Activated CD8-positive, alpha-beta T cell treated with anti-CD3 and anti-CD28 coated beads for 36 hours (primary cell): ENCODE data around the gene ACSL3. TPM values are rescaled to one million over a fixed set of nuclear protein-coding genes. Genes with fewer than 3 reads are reported as not detected.

ENCODE experiments used
- ATAC-seq: fragments of 200-7000 bp; cut with Tn5 transposase; one replicate; pipeline ENCODE4 v1.10.0; 2021; ENCODE audit warnings: mild to moderate bottlenecking, moderate library complexity
- CTCF ChIA-PET: fragments of 350-600 bp; sonication (Branson Sonifier 250); formaldehyde crosslinking; loops from one replicate; lab custom pipeline; 2021; ENCODE audit warnings: antibody characterized with exemption; lab: Charles Lee
- POLR2A ChIA-PET: fragments of 350-600 bp; sonication (Branson Sonifier 250); formaldehyde crosslinking; loops from one replicate; lab custom pipeline; 2021; ENCODE audit warnings: antibody characterized with exemption; lab: Charles Lee
- DNase-seq: peaks from one replicate; pipeline ENCODE4 v3.0.0-alpha.2; 2020
- H3K27ac Mint-ChIP-seq: one replicate; pipeline ENCODE4 v1.8.0; 2021; ENCODE audit warnings: mild to moderate bottlenecking, mixed read lengths
- H3K27me3 Mint-ChIP-seq: one replicate; pipeline ENCODE4 v1.8.0; 2021; ENCODE audit warnings: mixed read lengths
- H3K36me3 Mint-ChIP-seq: one replicate; pipeline ENCODE4 v1.8.0; 2021; ENCODE audit warnings: low read depth, mixed read lengths
- H3K4me1 Mint-ChIP-seq: one replicate; pipeline ENCODE4 v1.8.0; 2021; ENCODE audit warnings: low read depth, mixed read lengths
- H3K4me3 Mint-ChIP-seq: one replicate; pipeline ENCODE4 v1.8.0; 2021; ENCODE audit warnings: mild to moderate bottlenecking, moderate library complexity, mixed read lengths
- H3K9me3 Mint-ChIP-seq: one replicate; pipeline ENCODE4 v1.8.0; 2021; ENCODE audit warnings: mixed read lengths
- CTCF ChIP-seq: fragments of 200-600 bp; IDR thresholded peaks from one replicate; pipeline ENCODE4 v1.8.0; 2022; ENCODE audit warnings: antibody characterized with exemption, mild to moderate bottlenecking
- intact Hi-C: fragments of 100-400 bp; cut with micrococcal nuclease; formaldehyde crosslinking; loops from one replicate; pipeline ENCODE4 v1.10.0; 2022
- total RNA-seq, 2 experiments: library from RNA; stranded (reverse); gene quantifications; one replicate each; pipeline ENCODE4 v1.2.3, GENCODE V29; 2021

ACSL3 gene
- total RNA-seq, 2 experiments from 2014 or later, result 43.8 to 44.6 TPM

DNA sequence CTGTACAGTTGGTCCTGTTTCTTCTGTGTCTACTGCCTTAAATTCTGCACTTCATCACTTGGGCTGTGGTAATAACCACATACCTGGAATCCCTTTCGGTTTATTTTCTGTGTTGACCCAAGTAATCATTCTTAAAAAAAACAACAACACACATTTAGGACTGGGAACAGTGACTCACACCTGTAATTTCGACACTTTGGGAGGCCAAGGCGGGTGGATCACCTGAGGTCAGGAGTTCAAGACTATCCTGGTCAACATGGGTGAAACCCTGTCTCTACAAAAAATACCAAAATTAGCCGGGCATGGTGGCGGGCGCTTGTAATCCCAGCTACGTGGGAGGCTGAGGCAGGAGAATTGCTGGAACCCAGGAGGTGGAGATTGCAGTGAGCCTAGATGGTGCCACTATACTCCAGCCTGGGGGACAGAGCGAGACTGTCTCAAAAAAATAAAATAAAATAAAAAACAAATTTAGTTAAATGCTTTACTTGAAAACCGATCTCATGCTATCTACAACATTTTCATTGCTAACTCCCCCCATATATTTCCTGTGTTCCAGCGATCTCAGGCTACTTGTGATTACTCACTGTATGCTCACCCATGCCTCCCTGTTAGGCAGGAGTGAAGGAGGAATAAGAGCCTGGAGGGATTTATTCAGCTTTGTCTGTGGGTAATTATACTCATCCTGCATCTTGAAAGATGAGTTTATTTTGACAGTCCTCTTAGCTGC lies 18.2 kb downstream of the ACSL3 start:
- POLR2A ChIA-PET, result no interaction called here

GRCh38 chr2:222879604-222879933 lies 18.7 kb downstream of the ACSL3 start:
- Mint-ChIP-seq H3K36me3 (no peaks in the 10 kb centered on the region), H3K4me3 (no peak overlapping the region), H3K27me3 (no peaks in the 10 kb centered on the region), H3K27ac (no peak overlapping the region), H3K4me1 (peaks cover 34% of the 10 kb centered on the region), H3K9me3 (no peaks in the 10 kb centered on the region)
- DNase-seq, result no peak
- ATAC-seq, result no peak
- no peak for TF ChIP-seq CTCF
- ChIA-PET POLR2A (no interaction called here), CTCF (interaction anchor here (1.1 kb wide), 1 partner anchor 10 kb away, joined by 3 read pairs; no protein-coding TSS in a partner anchor)
- intact Hi-C loops, result no loop called here

More for the DNA sequence above, 18.2 kb downstream of the ACSL3 start:
- DNase-seq (no peak), ATAC-seq (no peak)
- intact Hi-C loops, result no loop called here
- no peaks in the 10 kb centered on the region for H3K36me3 Mint-ChIP-seq
- TF ChIP-seq CTCF, result no peak
- no peaks in the 10 kb centered on the region for H3K27me3 Mint-ChIP-seq
- CTCF ChIA-PET, result interaction anchor here (1.1 kb wide), 1 partner anchor 11 kb away, joined by 3 read pairs; no protein-coding TSS in a partner anchor
- H3K4me3 Mint-ChIP-seq, result no peak overlapping the region
- no peak overlapping the region for H3K27ac Mint-ChIP-seq
- H3K4me1 Mint-ChIP-seq, result peaks cover 33% of the 10 kb centered on the region
- H3K9me3 Mint-ChIP-seq, result no peaks in the 10 kb centered on the region

DNA sequence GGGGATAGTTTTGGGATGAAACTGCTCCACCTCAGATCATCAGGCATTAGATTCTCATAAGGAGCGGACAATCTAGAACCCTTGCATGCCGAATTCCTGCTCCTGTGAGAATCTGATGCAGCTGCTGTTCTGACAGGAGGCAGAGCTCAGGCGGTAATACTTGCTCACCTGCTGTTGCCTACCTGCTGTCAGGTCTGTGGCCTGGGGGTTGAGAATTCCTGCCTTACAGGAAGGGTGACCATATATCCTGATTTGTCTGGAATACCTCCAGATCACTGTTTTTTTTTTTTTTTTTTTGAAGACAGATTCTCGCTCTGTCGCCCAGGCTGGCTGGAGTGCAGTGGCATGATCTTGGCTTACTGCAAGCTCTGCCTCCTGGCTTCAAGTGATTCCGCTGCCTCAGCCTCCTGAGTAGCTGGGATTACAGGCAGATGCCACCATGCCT lies 21.7 kb downstream of the ACSL3 start:
- no peaks in the 10 kb centered on the region for H3K9me3 Mint-ChIP-seq
- no peak for TF ChIP-seq CTCF
- H3K4me1 Mint-ChIP-seq, result peaks cover 40% of the 10 kb centered on the region
- peaks cover 2% of the 10 kb centered on the region for H3K36me3 Mint-ChIP-seq
- DNase-seq (no peak), ATAC-seq (no peak)
- ChIA-PET CTCF (interaction anchor here (0.8 kb wide), 1 partner anchor 21 kb away, joined by 4 read pairs; no protein-coding TSS in a partner anchor), POLR2A (no interaction called here)
- H3K27ac Mint-ChIP-seq, result no peak overlapping the region
- H3K27me3 Mint-ChIP-seq, result no peaks in the 10 kb centered on the region
- H3K4me3 Mint-ChIP-seq, result no peak overlapping the region
- intact Hi-C loops, result no loop called here

GRCh38 chr2:222883420-222883819 lies 22.6 kb downstream of the ACSL3 start:
- no peak overlapping the region for H3K27ac Mint-ChIP-seq
- CTCF ChIA-PET, result no interaction called here
- peaks cover 38% of the 10 kb centered on the region for H3K4me1 Mint-ChIP-seq
- no peaks in the 10 kb centered on the region for H3K27me3 Mint-ChIP-seq
- H3K4me3 Mint-ChIP-seq, result no peak overlapping the region
- intact Hi-C loops, result no loop called here
- H3K9me3 Mint-ChIP-seq, result no peaks in the 10 kb centered on the region
- H3K36me3 Mint-ChIP-seq, result peaks cover 8% of the 10 kb centered on the region
- DNase-seq, result no peak
- POLR2A ChIA-PET, result no interaction called here
- ATAC-seq, result no peak
- TF ChIP-seq CTCF, result no peak

DNA sequence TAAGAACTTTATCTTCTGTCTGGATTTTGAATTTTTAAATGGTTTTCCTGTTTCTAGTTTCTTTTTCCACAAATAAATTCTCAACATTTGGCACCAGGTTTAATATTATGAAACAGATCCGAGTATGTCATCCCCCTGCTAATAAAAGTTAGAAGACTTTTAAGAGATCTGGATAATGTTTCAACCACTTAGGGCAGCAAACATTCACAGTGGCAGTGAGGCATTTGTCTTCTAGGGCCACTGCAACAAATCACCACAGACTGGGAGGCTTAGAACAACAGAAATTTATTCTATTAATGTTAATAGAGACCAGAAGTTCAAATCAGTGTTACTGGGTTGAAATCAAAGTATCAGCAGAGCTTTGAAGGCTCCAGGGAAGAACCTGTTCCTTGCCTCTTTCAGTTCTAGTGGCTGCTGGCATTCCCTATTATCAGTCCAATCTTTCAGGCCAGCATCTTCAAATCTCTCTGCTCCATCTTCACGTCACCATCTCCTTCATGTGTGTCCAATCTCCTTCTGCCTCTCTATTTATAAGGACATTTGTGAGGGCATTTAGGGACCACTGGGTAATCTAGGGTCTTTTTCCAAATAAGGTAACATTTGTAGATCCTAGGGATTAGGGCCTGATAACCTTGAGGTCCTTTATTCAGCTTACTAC lies 23.4 kb downstream of the ACSL3 start:
- Mint-ChIP-seq H3K27ac (no peak overlapping the region), H3K4me1 (peaks cover 34% of the 10 kb centered on the region), H3K27me3 (no peaks in the 10 kb centered on the region), H3K4me3 (no peak overlapping the region), H3K36me3 (peaks cover 10% of the 10 kb centered on the region), H3K9me3 (no peaks in the 10 kb centered on the region)
- POLR2A ChIA-PET, result no interaction called here
- no peak for TF ChIP-seq CTCF
- no peak for DNase-seq
- intact Hi-C loops, result no loop called here
- ATAC-seq, result no peak
- CTCF ChIA-PET, result interaction anchor here (1.0 to 2.0 kb wide), 3 partner anchors 13 to 175 kb away, joined by 3 to 7 read pairs (median 3); no protein-coding TSS in a partner anchor
